ENCODE results near the gene TRIM15.
"Not testable (repeated sequence)": the region's sequence is repeated elsewhere in the genome, so short reads cannot be mapped to it uniquely, and the experiment has no call there.

Gene TRIM15

GRCh38 chr6:30162265-30163089 lies 869 bp upstream of the TRIM15 start:
- DNase-seq (ENCODE audit: low read depth in 3 of 3), result no peak

GRCh38 chr6:30163918-30164654 lies 740 bp downstream of the TRIM15 start:
- DNase-seq (ENCODE audit: low read depth in 3 of 3), result no peak

- no peak for DNase-seq (ENCODE audit: low read depth in 3 of 3)
Observed at GRCh38 chr6:30164714-30165113, 1.4 kb downstream of the TRIM15 start.

- not testable (repeated sequence) for DNase-seq (ENCODE audit: low read depth in 3 of 3)
Observed at GRCh38 chr6:30165238-30165637, 1.9 kb downstream of the TRIM15 start.

GRCh38 chr6:30167101-30167500 lies 3.8 kb downstream of the TRIM15 start:
- DNase-seq (ENCODE audit: low read depth in 3 of 3), result no peak

- DNase-seq (ENCODE audit: low read depth in 3 of 3), result no peak
Observed at GRCh38 chr6:30168741-30169140, 5.4 kb downstream of the TRIM15 start.

GRCh38 chr6:30169658-30170614 lies 6.6 kb downstream of the TRIM15 start:
- DNase-seq (ENCODE audit: low read depth in 3 of 3), result no peak

- DNase-seq (ENCODE audit: low read depth in 3 of 3), result no peak
Observed at GRCh38 chr6:30171677-30172471, 8.5 kb downstream of the TRIM15 start.

GRCh38 chr6:30172681-30173080 lies 9.3 kb downstream of the TRIM15 start:
- DNase-seq (ENCODE audit: low read depth in 3 of 3), result no peak

- DNase-seq (ENCODE audit: low read depth in 3 of 3), result no peak
Observed at GRCh38 chr6:30175765-30176164, 12.4 kb downstream of the TRIM15 start.

- no peak for DNase-seq (ENCODE audit: low read depth in 3 of 3)
Observed at GRCh38 chr6:30178837-30179236, 15.5 kb downstream of the TRIM15 start.

GRCh38 chr6:30180145-30180544 lies 16.8 kb downstream of the TRIM15 start:
- no peak for DNase-seq (ENCODE audit: low read depth in 3 of 3)

GRCh38 chr6:30184417-30185031 lies 21.2 kb downstream of the TRIM15 start:
- DNase-seq (ENCODE audit: low read depth in 3 of 3), result no peak

- no peak for DNase-seq (ENCODE audit: low read depth in 3 of 3)
Observed at GRCh38 chr6:30185846-30186484, 22.6 kb downstream of the TRIM15 start.

GRCh38 chr6:30188541-30188940 lies 25.2 kb downstream of the TRIM15 start:
- no peak for DNase-seq (ENCODE audit: low read depth in 3 of 3)

- no peak for DNase-seq (ENCODE audit: low read depth in 3 of 3)
Observed at GRCh38 chr6:30192076-30192475, 28.7 kb downstream of the TRIM15 start.

- no peak for DNase-seq (ENCODE audit: low read depth in 3 of 3)
Observed at GRCh38 chr6:30194797-30195690, 31.7 kb downstream of the TRIM15 start.

- DNase-seq (ENCODE audit: low read depth in 3 of 3), result no peak
Observed at GRCh38 chr6:30195951-30196350, 32.6 kb downstream of the TRIM15 start.

- no peak for DNase-seq (ENCODE audit: low read depth in 3 of 3)
Observed at GRCh38 chr6:30196376-30196775, 33.0 kb downstream of the TRIM15 start.
